GM21529 (cell line): Measurements from ENCODE around the gene ASCL2.
"Not testable (repeated sequence)": the region's sequence is repeated elsewhere in the genome, so short reads cannot be mapped to it uniquely, and the experiment has no call there.

Experiments
- ATAC-seq: cut with Tn5 transposase; IDR thresholded peaks from one replicate; pipeline ENCODE4 v1.9.1; 2021; ENCODE audit not compliant: unreplicated experiment

ASCL2 gene

DNA sequence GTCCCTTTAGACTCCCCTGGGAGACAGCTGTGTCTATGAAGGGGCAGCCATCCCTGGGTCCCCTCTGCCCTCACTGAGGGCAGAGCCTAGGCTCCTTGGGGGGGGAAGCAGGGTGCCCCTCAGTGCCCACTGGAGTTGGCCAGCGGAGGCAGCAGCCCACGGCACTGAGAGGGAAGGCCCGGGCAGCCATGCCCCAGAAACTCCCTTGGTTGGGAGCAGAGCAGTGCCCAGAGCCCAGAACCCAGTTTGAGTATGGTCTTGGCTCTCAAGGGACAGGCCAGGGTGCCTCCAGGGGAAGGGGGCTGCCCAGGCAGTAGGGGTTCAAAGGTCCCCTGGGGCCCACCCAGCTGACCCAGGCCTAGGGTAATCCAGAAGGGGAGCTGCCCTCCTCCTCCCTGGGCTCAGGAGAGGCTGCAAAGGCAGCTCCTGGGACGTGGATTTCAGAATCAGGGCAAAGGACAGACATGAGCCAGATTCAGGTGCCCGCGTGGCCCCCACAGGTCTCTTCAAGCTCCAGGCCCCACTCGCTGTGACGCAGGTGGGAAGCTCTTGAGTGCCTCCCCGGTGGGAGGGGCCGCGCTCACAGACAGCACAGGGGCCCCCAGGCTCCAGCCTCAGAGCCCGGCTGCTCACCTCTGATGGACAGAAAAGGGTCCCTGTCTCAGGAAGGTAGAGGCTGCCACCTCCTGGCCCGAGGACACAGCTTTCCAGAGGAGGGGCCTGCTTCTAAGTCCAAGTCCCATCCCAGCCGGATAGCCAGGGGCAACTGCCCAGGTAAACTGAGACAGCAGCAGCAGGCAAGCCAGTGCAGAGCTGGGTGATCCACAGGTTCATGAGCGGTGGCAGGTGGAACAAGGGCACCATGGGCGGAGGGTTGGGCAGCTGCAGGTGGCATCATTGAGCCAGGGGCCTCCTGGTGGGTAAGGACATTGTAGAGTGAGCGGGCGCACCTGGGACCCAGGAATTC is 28.7 kb upstream of the ASCL2 start:
- no peak for ATAC-seq

DNA sequence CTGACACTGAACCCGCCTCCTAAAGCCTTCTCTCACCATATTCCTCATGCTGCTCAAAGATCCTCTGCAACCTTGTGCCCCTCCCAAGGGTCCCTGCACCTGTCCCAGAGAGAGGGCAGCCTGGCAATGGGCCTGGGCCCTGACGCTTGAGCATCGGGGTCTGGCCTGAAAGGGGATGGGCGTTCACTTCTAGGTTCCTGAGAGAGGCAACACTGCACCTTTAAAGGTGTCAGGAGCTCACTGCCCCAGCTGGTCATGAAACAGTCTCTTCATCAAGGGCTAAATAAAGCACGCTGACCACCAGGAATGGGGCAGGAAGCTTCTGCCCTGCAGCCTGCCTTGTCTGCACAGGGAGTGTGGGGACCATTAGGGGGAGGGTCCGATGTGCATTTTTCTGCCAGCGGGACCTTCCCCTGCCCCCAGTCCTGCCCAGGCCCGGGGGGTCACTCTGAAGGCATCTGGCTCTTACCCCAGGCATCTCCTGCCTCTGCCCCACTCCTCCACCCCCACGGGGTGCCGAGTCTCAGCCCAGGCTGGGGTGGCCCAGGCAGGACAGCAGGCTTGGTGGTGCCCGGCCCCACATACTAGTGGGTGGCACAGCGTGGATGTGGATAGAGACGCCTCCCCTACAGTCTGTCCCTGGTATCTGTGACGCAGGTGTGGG is 27.9 kb upstream of the ASCL2 start:
- no peak for ATAC-seq

- ATAC-seq, result no peak
Observed at GRCh38 chr11:2297623-2298030, 27.2 kb upstream of the ASCL2 start.

DNA sequence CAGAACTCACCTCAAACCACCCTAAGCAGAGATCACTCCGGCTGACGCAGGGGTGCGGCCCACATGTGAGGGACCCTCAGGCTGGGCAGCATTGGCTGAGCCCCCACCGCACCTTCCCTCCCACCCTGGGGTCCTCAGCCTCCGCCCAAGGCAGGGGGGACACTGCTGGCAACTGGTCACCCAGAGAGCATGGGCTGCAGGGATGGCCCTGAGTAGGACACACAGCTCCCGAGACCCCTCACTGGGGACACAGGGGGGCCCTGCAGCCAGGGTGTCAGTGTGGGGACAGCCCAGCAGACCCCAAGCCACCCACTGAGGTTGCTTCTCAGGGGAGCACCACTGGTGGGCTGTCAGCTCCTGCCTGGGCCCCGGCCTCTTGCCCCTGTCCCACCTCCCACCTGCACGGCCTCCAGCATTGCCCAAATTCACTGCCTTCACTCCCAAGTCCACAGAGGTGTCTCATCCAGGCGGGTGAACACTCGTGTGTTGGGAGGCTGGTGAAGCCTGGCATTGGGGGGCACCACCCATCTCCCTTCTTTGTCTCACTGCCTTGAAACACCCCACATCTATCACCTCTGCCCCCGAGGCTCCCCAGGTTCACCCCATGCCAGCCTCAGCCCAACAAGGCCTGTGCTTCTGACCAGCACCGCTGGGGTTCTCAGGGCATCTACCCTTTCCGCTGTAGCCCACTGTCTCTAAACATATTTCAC is 26.7 kb upstream of the ASCL2 start:
- no peak for ATAC-seq

DNA sequence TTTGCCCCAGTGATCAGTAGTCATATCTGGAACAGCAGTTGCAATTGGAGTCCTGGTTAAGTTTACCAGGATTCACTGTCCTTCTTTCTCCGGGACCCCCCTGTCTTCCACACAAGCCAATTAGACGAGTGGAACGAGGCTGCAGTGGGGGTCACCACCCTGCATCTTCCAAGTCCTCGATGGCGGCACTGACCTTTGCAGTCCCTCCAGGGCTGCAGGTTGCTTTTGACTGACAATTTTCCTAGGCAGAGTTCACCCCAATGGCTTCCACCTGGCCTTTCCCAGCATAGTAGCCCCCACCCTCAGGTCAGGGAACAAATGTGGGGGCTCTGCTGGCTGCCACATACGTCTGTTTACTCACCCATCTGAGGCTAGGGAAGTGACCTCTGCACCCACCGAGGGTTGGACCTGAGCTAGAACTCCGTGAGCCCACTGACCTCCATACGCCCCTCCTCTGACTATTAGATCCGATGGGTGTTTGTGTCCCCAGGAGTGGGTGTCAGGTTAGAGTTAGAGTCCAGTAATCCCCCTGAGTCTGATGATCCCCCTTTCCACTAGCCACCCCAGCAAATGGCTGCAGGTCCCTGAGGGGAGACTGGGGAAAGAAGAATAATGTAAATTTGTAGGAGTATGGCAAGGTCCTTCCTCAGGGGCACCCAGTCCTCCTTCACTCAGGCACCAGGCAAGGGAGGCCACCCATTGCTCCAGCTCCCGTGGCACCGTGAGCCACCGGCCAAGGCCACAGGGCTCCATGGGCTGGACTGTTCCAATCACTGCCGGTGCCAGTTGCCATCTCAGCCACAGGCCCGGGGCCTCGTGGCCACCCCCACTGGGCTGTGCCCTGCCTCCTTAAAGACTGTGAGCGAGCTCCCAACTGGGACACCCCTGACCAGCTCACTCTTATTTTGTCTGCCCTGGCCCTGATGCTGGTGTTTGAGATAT is 25.9 kb upstream of the ASCL2 start:
- no peak for ATAC-seq

- ATAC-seq, result no peak
Observed at GRCh38 chr11:2294926-2295290, 24.5 kb upstream of the ASCL2 start.

GRCh38 chr11:2293984-2294925 is 23.9 kb upstream of the ASCL2 start:
- ATAC-seq, result no peak

- ATAC-seq, result no peak
Observed at GRCh38 chr11:2293531-2293971, 23.2 kb upstream of the ASCL2 start.

GRCh38 chr11:2290351-2290841 is 20.0 kb upstream of the ASCL2 start:
- no peak for ATAC-seq

DNA sequence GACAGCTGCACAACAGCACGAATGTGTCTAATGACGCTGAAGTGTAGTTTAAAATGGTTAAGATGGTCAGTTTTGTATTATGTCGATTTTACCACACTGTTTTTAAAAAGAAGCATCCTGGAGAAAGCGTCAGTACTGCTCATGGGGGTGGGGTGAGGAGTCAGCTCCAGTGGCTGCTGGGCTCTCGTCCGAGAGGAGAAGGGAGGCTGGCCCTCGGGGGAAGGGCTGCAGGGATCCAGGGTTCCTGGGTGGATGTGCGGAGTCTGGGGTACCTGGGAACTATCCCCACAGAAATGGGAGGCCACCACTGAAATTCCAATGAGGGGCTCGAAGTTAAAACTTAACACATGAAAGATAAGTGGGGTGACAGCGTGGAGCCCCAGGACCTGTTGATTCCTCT is 19.5 kb upstream of the ASCL2 start:
- no peak for ATAC-seq

GRCh38 chr11:2289350-2289749 is 19.0 kb upstream of the ASCL2 start:
- ATAC-seq, result no peak

DNA sequence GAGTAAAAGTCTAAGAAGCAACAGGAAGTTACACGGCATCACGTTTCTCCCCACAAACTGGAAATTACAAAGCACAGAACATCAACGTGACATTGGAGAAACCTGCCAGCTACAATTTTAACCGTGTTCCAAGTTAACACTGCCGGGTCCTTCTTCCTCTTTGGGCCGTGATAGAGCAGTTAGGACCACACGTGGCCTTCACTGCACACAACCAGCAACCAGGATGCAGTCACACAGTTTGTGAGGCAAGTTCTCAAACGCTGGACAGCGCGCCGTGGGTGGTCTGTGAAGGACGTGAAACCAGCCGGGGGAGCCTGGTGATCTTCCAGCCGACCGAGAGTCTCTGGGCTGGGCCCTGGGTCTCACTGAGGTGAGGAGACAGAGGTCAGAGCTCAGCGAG is 16.7 kb upstream of the ASCL2 start:
- no peak for ATAC-seq

DNA sequence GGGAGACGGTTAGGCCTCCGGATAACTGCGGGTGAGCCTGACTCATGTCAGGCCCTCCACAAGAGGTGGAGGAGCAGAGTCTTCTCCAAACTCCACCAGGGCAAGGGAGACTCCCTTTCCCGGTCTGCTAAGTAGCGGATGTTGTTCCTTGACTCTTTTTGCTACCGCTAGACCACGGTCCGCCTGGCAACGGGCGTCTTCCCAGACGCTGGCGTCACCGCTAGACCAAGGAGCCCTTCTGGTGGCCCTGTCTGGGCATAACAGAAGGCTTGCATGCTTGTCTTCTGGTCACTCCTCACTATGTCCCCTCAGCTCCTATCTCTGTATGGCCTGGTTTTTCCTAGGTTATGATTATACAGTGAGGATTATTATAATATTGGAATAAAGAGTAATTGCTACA is 16.0 kb upstream of the ASCL2 start:
- not testable (repeated sequence) for ATAC-seq

- ATAC-seq, result no peak
Observed at GRCh38 chr11:2280208-2280607, 9.8 kb upstream of the ASCL2 start.

DNA sequence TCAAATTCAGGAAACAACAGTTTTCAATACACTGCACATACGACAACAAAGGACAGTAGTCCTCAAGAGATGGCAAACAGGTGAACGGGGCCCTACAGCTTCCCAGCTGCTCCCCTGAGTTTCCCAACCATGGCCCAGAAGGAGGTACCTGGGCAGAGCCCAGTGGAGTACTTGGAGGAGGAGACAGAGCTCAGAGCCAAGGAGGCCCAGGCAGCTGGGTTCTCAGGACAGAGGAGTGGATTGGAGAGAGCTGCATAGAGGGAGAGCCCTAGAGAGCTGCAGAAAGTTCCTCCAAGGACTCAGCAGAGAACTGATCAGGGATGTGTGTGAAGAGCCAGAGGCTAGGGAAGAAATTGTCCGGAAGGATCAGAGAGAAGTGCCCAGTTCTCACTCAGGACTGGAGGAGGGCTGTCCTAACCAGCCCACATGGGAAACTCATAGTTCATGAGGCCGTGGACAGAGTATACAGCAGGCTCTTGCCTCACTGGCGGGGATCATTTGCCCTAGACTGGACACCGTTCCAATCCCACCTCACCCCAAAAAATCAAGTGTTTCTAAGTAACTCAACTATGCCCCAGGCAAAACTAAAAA is 7.6 kb upstream of the ASCL2 start:
- ATAC-seq, result no peak

DNA sequence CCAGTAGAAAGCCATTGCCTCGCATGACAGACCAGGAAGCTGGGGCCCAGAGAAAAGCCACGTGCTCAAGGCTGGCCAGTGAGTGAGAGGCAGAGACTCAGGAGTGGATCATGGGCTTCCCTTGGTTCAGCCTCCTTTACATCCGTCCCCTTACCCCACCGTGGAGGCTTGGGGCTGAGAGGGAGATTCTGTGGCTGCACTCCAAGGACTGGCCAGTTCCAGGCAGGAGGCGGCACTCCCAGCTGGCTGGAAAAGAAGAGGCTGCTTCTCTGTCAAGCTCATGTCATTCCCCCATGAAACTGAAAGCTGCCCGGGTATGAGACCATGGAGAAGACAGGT is 6.6 kb upstream of the ASCL2 start:
- no peak for ATAC-seq

DNA sequence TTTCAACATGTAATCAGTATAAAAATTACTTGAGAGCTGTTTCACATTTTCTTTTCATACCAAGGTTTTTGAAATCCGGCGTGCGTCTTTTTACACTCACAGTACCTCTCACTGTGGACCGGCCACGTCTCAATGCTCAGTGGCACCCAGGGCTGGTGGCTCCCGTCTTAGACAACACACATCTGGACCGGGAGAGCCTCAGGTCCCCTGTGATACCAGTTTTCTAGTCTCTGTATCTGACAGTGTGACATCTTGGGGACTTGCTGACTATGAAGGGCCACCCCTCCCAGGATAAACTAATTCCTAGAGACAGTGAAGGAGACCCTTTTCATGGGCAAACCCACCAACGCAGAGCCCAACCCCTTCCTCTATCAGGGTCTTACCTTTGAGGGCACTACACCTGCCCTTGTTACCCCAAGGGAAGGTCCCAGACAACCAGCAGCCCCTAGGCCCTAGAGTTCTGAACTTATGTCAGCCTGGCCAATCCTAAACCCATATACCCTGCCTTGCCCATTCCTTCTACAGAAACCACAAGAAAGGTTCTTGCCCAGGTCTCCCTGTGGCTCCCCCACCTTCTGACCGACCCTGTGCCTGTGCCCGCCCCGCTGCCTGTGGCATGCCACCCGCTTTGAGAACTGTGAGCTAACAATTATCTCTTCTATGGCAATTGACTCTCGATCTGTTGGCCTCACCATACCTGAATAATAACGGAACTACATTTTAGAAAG is 6.1 kb upstream of the ASCL2 start:
- ATAC-seq, result no peak
